SK-N-SH treated with all-trans-retinoic acid at 6 μM for 48 hours (cell line): Measurements from ENCODE around the gene EID1.

Source experiments
- ATAC-seq: fragments of 200-7000 bp; cut with Tn5 transposase; 3 replicates; pipeline ENCODE4 v1.9.1; 2020; ENCODE audit warnings: mild to moderate bottlenecking, moderate library complexity
- ARNTL ChIP-seq: fragments of 450-650 bp; formaldehyde crosslinking; IDR thresholded peaks from 2 replicates; pipeline ENCODE4 v1.5.0; 2020; ENCODE audit warnings: low read depth, mild to moderate bottlenecking, moderate library complexity, borderline replicate concordance
- BACH2 ChIP-seq: fragments of 250-450 bp; sonication (Bioruptor Pico); IDR thresholded peaks from 2 replicates; pipeline ENCODE4 v1.9.0; 2021; ENCODE audit warnings: mild to moderate bottlenecking, borderline replicate concordance
- CREB5 ChIP-seq: fragments of 250-450 bp; sonication (Bioruptor Pico); IDR thresholded peaks from 2 replicates; pipeline ENCODE4 v1.5.1; 2020; ENCODE audit warnings: low read depth, mild to moderate bottlenecking, moderate library complexity
- CSDC2 ChIP-seq: fragments of 250-450 bp; sonication (Bioruptor Pico); IDR thresholded peaks from 2 replicates; pipeline ENCODE4 v1.5.0; 2020; ENCODE audit warnings: mild to moderate bottlenecking, moderate library complexity
- CSRNP3 ChIP-seq: fragments of 250-450 bp; sonication (Bioruptor Pico); IDR thresholded peaks from 2 replicates; pipeline ENCODE4 v1.5.1; 2021; ENCODE audit warnings: mild to moderate bottlenecking, moderate library complexity
- ESRRG ChIP-seq: fragments of 250-450 bp; sonication (Bioruptor Pico); IDR thresholded peaks from 2 replicates; pipeline ENCODE4 v1.6.1; 2021; ENCODE audit warnings: mild to moderate bottlenecking
- GLIS3 ChIP-seq: fragments of 250-450 bp; sonication (Bioruptor Pico); IDR thresholded peaks from 2 replicates; pipeline ENCODE4 v1.5.0; 2020; ENCODE audit warnings: mild to moderate bottlenecking, moderate library complexity
- ISL1 ChIP-seq: fragments of 250-450 bp; sonication (Bioruptor Pico); IDR thresholded peaks from 2 replicates; pipeline ENCODE4 v2.1.2; 2022; ENCODE audit warnings: mild to moderate bottlenecking, moderate library complexity
- OSR1 ChIP-seq: fragments of 250-450 bp; sonication (Bioruptor Pico); IDR thresholded peaks from 2 replicates; pipeline ENCODE4 v1.8.0; 2022; ENCODE audit warnings: moderate library complexity, mild to moderate bottlenecking, inconsistent platforms
- PATZ1 ChIP-seq: fragments of 250-450 bp; sonication (Bioruptor Pico); IDR thresholded peaks from 2 replicates; pipeline ENCODE4 v1.8.0; 2020; ENCODE audit warnings: mild to moderate bottlenecking, moderate library complexity, borderline replicate concordance
- POU6F1 ChIP-seq: fragments of 250-450 bp; sonication (Bioruptor Pico); IDR thresholded peaks from 2 replicates; pipeline ENCODE4 v1.8.0; 2021; ENCODE audit warnings: low read depth, mild to moderate bottlenecking, moderate library complexity, borderline replicate concordance
- PPARA ChIP-seq: fragments of 250-450 bp; sonication (Bioruptor Pico); IDR thresholded peaks from 2 replicates; pipeline ENCODE4 v1.5.0; 2020; ENCODE audit warnings: mild to moderate bottlenecking, borderline replicate concordance
- RARB ChIP-seq: fragments of 250-450 bp; sonication (Bioruptor Pico); IDR thresholded peaks from 2 replicates; pipeline ENCODE4 v1.8.0; 2021; ENCODE audit warnings: mild to moderate bottlenecking, moderate library complexity
- TCF4 ChIP-seq: fragments of 250-450 bp; sonication (Bioruptor Pico); IDR thresholded peaks from 2 replicates; pipeline ENCODE4 v1.8.0; 2021; ENCODE audit warnings: mild to moderate bottlenecking, moderate library complexity, borderline replicate concordance
- TOX ChIP-seq: fragments of 250-450 bp; sonication (Bioruptor Pico); IDR thresholded peaks from 2 replicates; pipeline ENCODE4 v1.8.0; 2021; ENCODE audit warnings: mild to moderate bottlenecking, moderate library complexity, borderline replicate concordance
- TSHZ2 ChIP-seq: fragments of 250-450 bp; sonication (Bioruptor Pico); IDR thresholded peaks from 2 replicates; pipeline ENCODE4 v1.5.0; 2020; ENCODE audit warnings: mild to moderate bottlenecking, moderate library complexity
- ZC3H10 ChIP-seq: fragments of 250-450 bp; sonication (Bioruptor Pico); IDR thresholded peaks from 2 replicates; pipeline ENCODE4 v1.5.1; 2021; ENCODE audit warnings: mild to moderate bottlenecking, moderate library complexity
- ZFP3 ChIP-seq: fragments of 250-450 bp; sonication (Bioruptor Pico); IDR thresholded peaks from 2 replicates; pipeline ENCODE4 v1.5.0; 2020; ENCODE audit warnings: mild to moderate bottlenecking, moderate library complexity
- ZFP30 ChIP-seq: fragments of 450-650 bp; formaldehyde crosslinking; IDR thresholded peaks from 2 replicates; pipeline ENCODE4 v1.5.0; 2022; ENCODE audit warnings: mild to moderate bottlenecking, moderate library complexity
- ZNF565 ChIP-seq: fragments of 450-650 bp; formaldehyde crosslinking; conservative IDR thresholded peaks from 2 replicates; pipeline ENCODE4 v1.5.0; 2020; ENCODE audit warnings: low read depth, mild to moderate bottlenecking, moderate library complexity
- ZNF8 ChIP-seq: fragments of 450-650 bp; formaldehyde crosslinking; IDR thresholded peaks from 2 replicates; pipeline ENCODE4 v1.5.0; 2020; ENCODE audit warnings: mild to moderate bottlenecking, moderate library complexity

The EID1 gene

GRCh38 chr15:48877630-48878595 lies at the start of gene EID1:
TSS of gene EID1 (plus strand) at chr15:48878134. CDS start at chr15:48878177, 43 bp downstream.
- peak; percentile 99 for ATAC-seq
- TF ChIP-seq ARNTL (CRISPR knock-in tag) (no peak), TCF4 (CRISPR knock-in tag) (0 out of 2 replicates have a peak, but pooled peaks have one; percentile 14), RARB (no peak), ZFP3 (CRISPR knock-in tag) (no peak)

GRCh38 chr15:48828471-48828870 lies 49.5 kb upstream of the EID1 start:
- no peak for ATAC-seq
- TF ChIP-seq OSR1 (CRISPR knock-in tag) (no peak), ZC3H10 (no peak), ZFP3 (CRISPR knock-in tag) (no peak)
- TF ChIP-seq, all 23 proteins: peak for 0

- TF ChIP-seq CSRNP3: no peak
- no peak for TF ChIP-seq ZNF8 (CRISPR knock-in tag)
- no peak for TF ChIP-seq POU6F1 (CRISPR knock-in tag)
- no peak for TF ChIP-seq ZC3H10
- TF ChIP-seq RARB: no peak
- TF ChIP-seq CSDC2 (CRISPR knock-in tag): no peak
- no peak for TF ChIP-seq TSHZ2 (CRISPR knock-in tag)
- no peak for TF ChIP-seq GLIS3 (CRISPR knock-in tag)
- TF ChIP-seq ARNTL (CRISPR knock-in tag): no peak
- no peak for TF ChIP-seq ZFP30 (CRISPR knock-in tag)
- no peak for TF ChIP-seq ZFP3 (CRISPR knock-in tag)
- TF ChIP-seq ESRRG: no peak
- TF ChIP-seq TOX (CRISPR knock-in tag): no peak
- TF ChIP-seq PPARA (CRISPR knock-in tag): no peak
- no peak for TF ChIP-seq CREB5
- TF ChIP-seq BACH2 (CRISPR knock-in tag): no peak
- no peak for TF ChIP-seq TCF4 (CRISPR knock-in tag)
- TF ChIP-seq, all 23 proteins: peak for 0
- no peak for ATAC-seq
These were observed 49.0 kb upstream of the EID1 start for GRCh38 chr15:48828906-48829305.

GRCh38 chr15:48832648-48833047 lies 45.3 kb upstream of the EID1 start:
- no peak for TF ChIP-seq GLIS3 (CRISPR knock-in tag)
- no peak for TF ChIP-seq ISL1 (CRISPR knock-in tag)
- TF ChIP-seq ZNF565 (CRISPR knock-in tag): no peak
- no peak for TF ChIP-seq ZFP30 (CRISPR knock-in tag)
- TF ChIP-seq PATZ1 (CRISPR knock-in tag): no peak
- no peak for TF ChIP-seq RARB
- TF ChIP-seq TOX (CRISPR knock-in tag): no peak
- no peak for TF ChIP-seq TSHZ2 (CRISPR knock-in tag)
- no peak for TF ChIP-seq OSR1 (CRISPR knock-in tag)
- ATAC-seq: no peak
